CD4-positive, alpha-beta T cell treated with Interleukin-2 at 100 ng/mL for 4 hours (primary cell): Measurements from ENCODE around the gene HAPLN1.
"Not testable (repeated sequence)": the region's sequence is repeated elsewhere in the genome, so short reads cannot be mapped to it uniquely, and the experiment has no call there.

Experiments used
- DNase-seq: peaks from one replicate; pipeline ENCODE4 v3.0.0-alpha.2; 2020; ENCODE audit warnings: low spot score

The HAPLN1 gene

DNA sequence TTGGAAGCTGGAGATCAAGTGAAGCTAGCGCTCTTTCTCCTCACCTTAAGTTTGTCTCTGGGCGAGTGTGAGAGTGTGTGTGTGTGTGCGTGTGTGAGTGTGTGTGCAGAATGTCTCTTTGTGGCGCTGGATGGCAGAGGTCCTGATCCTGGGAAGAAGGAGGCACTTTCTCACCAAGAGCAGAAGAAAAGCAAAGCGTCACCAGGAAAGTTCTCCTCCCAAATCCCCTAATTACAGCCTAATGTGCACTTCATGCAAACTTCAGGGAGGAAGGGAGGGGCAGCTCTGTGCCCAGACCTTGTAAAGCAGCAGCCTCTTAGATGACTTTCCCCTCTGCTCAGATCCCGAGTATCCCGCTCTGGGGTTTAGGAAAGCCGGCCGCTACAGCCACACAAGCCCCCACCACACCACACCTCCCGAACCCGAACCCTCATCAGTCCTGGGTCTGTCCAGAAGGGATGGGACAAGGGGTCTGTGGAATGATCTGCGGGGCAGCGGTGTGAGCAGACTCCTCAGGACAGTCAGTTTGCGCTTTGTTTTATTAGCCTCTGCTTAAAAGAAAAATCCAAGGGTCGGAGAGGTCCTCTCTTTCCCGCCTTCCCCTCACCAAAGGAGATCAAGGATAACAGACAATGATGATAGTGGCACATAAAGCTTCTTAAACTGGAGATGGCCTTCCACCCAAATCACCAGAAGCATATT lies at the start of gene HAPLN1:
HAPLN1 (minus strand) TSS at position 20 of the 702 bp plus-strand sequence. CDS start 47,332 bp downstream, outside the sequence.
- DNase-seq = no peak

DNA sequence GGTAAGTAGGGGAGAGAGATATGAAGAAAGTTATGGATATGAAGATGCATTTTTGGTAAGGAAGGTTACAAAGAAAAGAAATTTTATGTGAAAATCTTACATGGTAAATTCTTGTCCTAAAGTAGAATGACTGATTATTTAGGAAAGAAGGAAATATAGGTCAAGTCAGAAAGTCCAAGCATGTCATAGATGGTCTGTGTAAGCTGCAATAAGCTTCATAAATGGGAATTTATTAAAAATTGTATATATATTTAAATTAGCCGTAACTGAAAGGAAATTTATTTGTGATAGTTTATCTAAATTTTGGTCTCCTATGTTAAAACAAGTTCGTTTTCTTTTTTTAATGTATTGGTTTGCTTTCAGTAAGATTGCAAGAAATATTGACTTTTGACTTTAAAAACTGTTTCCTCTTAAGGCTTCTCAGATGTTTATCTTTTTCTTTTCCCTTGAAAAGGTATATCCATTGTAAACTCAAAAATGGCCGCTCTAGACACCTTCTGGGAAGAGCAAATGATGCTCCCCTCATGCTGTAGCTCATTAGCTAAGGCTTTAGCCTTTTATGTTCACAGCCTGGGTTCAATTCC lies 46.8 kb upstream of the HAPLN1 start:
- DNase-seq = no peak

DNA sequence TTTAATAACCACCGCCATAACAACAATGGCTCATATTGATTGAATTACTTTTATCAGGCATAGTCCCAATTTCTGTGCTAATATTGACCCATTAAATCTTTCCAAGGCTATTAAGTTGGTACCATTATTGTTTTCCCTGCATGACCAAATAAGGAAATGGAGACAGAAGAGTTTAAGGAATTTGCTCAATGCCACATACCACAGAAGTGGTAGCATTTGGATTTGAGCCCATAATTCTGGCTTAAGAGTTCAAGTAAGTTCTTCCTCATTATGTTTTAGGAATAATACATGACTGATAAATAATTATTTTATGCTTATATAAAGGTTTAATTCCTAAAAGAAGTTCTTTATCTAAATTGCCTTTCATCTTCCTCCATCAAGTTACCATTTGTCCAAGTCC lies 43.4 kb upstream of the HAPLN1 start:
- no peak for DNase-seq

DNA sequence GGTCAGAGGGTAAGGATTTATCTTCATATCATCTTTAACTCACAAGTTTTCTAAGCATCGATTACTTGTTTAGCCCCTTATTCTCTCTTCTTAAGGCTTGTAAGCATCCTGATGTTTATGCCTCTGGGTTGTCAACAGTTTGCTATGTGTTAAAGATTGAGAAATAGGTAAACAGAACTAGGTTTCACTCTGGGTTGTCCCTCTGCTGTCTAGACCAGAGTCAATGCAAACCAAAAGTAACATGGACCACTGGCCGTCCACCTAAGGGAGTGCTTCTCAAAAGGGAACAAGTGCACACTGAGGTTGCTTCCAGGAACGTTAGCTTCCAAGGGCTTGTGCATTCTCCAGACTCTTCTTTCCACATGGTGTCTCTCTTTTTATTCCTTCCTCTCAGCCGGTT lies 39.9 kb upstream of the HAPLN1 start:
- DNase-seq = no peak

DNA sequence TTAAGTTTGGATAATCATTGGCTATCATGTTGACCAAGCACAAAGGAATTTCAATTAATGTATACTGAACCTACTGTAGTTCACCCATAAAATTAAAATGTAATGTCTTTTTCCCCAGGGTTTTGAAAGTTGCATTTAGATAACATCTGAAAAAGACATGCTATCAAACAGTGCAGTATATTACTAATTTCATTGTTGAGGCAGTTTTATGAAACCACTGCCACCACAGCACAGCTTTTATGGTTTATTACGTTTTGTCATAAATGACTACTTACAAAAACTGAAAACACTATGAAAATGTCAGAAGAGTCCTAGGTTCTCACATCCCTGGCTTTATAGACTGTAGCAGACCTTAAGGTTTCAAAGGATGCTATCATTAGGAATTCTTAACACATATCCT lies 32.0 kb upstream of the HAPLN1 start:
- DNase-seq = no peak

DNA sequence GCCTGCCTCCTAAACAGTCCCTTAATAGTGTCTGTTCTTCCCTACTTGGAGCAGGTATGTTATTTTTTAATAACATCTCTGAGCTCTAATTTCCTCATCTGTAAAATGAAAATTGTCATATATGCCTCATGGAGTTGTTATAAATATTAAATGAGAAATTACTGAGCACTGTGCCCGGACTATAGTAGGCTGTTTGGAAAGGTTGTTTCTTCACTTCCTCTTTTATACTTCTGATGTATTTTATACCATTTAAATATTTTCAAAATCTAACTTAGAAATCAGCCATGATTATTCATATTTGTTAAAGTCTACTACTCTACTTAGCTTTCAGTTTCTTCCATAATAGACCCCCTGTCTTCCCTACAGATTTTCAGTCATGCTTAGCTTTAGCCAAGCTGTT lies 30.5 kb upstream of the HAPLN1 start:
- no peak for DNase-seq

DNA sequence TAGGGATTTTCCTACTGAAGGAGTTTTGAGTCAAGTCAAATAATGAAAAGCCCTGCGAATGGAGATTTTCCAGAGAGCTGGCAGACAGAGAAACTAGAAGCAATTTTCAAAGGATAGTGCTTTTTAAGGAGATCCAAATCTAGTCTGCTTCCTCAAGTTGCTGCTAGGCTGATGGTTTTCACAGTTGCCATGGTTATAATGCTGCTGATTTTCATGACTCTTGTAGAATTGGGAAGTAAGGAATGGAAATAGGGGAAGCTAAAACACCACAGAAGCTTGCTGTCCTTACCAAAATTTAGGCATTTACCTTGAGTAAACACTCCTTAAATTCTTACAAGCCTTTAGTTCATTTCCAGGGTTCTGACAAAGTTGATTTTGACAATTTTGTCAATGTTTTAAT lies 30.1 kb upstream of the HAPLN1 start:
- DNase-seq = no peak

DNA sequence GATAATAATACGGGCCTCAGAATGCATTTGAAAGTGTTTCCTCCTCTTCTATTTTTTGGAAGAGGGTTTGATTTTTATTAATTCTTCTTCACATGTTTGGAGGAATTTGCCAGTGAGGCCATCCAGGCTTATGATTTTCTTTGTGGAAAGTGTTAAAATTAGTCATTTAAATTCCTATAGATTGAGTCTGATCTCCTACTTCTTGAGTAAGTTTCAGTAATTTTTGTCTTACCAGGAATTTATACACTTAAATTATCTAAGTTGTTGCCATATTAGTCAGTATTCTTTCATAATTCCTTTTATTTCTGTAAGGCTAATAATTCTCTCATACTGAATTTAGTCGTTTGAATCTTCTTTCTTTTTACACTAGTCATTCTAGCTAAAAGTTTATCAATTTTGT lies 25.2 kb upstream of the HAPLN1 start:
- no peak for DNase-seq

DNA sequence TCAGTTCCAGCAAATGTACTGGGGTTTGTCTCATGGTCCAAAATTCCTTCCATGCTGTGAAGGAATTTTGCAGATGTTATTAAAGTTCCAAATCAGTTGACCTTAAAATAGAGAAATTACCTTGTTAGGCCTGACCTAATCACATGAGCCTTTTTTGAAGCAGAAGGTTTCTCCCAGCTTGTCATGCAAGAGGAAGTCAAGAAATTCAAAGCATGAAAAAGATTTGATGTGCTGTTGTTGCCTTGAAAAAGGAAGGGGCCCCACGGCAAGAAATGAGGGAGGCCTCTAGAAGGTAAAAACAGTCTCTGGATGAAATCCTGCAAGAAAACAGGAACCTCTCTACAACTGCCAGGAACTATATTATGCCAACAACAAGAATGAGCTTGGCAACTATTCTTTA lies 24.2 kb upstream of the HAPLN1 start:
- no peak for DNase-seq

DNA sequence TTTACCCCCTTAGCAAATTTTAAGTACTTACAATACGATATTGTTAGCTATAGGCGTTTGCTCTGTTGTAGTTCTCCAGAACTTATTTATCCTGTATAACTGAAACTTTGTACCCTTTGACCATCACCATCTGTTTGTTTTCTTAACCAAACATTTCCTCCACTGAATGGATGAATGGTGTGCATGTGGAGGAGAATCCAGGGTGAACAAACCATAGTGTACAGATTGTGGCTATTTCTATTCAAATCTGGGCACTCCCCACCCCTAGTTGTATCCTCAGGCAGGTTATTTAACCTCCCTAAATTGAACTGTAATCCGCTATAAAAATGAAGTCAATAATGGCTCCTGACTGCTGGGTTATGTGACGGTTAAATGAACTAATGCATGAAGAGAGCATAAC lies 21.4 kb upstream of the HAPLN1 start:
- DNase-seq = no peak

DNA sequence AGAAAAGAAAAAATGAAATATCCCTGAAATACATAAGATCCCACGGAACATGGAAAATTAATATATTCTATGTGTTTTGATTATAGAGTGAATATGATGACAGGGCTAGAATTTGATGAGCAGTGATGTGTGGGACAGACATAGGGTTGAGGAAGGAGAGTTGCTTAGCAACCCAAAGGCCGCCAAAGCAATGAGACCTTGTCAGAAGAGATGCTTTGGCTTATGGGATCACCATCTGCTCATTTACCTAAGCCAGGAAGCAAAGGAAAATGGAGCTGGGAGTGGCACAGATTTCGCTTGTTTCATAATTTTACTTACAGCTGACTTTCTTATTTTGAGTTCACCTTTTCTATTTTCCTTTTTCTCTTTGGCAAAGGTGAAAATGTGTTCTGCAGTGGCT lies 20.9 kb upstream of the HAPLN1 start:
- no peak for DNase-seq

DNA sequence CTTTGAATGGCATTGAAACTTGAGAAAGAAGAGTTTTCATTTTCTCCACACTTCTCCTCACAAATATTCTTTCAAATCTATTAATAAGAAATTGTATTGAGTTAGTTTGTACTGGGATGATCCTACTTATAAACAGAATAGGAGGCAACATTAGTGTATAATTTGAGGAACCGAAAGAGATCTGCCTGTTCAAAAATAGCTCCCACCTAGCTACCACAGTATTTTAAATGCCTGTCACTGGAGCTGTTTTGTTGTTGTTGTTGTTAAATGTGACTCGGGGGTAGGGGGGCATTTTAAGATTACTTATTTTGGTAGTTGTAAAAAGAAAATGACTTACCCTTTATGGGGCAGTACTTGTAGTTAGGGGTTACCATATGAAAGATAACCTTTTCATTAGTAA lies 20.1 kb upstream of the HAPLN1 start:
- DNase-seq = no peak

DNA sequence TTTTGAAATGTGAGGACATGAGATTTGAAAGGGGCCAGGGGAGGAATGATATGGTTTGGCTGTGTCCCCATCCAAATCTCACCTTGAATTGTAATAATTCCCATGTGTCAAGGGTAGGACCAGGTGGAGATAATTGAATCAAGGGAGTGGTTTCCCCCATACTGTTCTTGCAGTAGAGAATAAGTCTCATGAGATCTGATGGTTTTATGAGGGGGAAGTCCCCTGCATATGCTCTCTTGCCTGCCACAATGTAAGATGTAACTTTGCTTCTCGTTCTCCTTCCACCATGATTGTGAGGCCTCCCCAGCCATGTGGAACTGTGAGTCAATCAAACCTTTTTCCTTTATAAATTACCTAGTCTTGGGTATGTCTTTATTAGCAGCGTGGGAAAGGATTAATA lies 15.5 kb upstream of the HAPLN1 start:
- DNase-seq = not testable (repeated sequence)

DNA sequence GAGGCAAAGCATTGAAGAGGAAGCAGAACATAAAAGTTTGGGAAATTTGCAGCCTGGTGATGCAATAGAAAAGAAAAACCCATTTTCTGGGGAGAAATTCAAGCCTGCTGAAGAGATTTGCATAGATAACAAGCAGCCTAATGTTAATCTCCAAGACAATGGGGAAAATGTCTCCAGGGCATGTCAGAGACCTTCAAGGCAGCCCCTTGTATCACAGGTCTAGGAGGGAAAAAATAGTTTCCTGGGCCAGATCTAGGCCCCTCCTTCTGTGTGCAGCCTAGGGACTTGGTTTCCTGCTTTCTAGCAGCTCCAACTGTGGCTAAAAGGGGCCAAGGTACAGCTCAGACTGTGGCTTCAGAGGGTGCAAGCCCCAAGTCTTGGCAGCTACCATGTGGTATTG lies 14.4 kb upstream of the HAPLN1 start:
- DNase-seq = not testable (repeated sequence)

DNA sequence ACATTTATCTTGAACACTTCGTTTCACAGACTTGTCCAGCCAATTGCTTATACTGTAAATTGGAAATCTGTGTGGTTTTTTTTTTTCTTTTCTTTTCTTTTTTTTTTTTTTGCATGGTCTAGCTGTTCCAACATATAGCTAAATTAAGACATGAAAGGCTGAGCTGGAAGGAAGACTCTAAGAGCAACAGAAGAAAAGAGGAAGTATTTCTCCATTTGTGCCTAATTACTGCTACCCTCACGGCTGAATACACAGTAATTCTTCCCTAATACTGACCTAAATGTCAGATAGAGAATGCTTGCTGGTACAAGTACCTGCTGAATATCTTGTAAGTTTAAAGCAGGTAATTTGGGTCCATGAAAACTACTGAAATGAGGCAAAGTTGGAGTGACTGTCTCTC lies 11.0 kb upstream of the HAPLN1 start:
- no peak for DNase-seq

DNA sequence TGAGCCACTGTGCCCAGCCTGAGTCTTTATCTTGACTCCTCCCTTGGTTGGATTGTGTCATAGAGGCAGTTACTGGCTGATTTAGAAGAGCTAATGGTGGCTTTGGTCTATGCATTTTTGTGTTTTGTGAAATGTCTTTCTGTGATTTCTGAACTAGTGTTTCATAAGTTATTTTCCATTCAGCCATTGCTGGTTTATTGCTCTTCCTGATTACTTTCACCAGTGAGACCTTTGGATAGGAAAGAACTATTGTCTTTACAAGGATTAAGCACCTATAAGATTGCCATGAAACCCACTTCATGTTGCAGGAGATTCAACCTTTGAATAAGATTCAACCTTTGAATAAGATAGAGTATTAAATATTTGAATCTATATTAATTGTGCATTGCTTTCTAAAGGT lies 8.7 kb upstream of the HAPLN1 start:
- no peak for DNase-seq

DNA sequence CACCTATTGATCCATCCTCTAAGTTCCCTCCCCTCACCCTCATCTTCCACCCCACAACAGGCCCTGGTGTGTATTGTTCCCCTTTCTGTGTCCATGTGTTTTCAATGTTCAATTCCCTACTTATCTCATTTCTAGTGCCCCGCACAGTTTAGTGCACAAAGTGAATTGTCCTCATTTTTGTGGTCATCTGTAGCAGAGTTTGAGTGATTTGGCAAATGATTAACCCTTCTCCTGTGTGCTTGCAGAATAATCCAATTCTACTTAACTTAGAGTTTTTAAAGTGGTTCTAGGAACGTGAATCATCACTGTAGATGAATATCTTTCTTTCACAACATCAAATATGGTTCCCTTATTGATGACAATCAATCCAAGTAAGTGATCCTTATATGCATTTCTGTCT lies 6.3 kb upstream of the HAPLN1 start:
- DNase-seq = no peak

DNA sequence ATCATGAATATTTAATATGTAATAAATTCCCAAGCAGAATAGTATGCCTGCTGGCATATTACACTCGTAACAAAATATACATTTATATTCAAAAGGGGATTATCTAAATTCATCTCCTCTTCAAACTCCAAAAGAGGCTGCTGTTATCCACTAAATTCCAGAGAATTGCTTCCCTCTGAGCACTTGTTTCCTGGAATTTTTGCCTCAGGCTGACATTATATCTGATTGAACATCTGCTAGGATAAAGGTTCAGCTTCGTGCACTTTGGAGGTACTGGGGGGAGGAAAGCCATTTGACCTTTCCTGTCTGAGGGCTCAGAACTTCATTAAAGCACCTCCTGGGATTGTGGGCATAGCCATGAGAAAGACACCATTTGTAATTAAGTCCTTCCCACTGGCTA lies 4.3 kb upstream of the HAPLN1 start:
- no peak for DNase-seq

DNA sequence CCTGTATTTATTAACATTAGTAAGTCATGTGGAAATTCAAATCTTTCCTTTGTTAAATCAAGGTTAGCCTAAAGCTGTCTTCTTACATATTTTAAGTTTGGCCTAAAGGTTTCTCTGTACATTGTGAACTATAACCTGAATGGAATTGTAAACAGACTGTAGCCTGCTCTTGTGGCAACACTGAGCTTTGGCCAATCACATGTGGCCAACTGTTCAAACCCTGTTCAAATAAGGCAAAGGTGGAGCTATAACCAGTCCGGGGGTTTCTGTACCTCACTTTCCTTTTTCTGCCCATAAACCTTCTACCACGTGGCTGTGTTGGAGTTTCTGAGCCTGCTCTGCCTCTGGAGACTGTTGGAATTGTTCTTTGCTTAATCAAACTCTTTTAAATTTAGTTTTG lies 3.3 kb upstream of the HAPLN1 start:
- DNase-seq = no peak

DNA sequence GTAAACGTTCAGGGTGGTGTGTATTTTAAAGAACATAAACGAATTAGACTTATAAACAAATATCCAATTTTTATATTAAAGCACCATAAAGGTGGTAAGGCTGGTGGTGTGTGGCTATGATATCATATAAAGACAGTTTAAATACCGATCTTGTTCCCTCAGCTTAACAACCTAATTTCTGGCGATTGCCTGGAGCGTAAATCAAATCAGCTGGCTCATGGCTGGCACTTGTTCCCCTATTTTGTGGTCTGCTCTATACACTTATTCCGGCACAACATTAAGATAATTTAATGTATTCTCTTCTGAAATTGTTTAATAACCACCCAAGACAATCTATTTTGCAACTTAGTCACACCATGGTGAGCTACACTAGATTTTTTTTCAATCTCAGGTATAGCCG lies 2.4 kb upstream of the HAPLN1 start:
- no peak for DNase-seq

DNA sequence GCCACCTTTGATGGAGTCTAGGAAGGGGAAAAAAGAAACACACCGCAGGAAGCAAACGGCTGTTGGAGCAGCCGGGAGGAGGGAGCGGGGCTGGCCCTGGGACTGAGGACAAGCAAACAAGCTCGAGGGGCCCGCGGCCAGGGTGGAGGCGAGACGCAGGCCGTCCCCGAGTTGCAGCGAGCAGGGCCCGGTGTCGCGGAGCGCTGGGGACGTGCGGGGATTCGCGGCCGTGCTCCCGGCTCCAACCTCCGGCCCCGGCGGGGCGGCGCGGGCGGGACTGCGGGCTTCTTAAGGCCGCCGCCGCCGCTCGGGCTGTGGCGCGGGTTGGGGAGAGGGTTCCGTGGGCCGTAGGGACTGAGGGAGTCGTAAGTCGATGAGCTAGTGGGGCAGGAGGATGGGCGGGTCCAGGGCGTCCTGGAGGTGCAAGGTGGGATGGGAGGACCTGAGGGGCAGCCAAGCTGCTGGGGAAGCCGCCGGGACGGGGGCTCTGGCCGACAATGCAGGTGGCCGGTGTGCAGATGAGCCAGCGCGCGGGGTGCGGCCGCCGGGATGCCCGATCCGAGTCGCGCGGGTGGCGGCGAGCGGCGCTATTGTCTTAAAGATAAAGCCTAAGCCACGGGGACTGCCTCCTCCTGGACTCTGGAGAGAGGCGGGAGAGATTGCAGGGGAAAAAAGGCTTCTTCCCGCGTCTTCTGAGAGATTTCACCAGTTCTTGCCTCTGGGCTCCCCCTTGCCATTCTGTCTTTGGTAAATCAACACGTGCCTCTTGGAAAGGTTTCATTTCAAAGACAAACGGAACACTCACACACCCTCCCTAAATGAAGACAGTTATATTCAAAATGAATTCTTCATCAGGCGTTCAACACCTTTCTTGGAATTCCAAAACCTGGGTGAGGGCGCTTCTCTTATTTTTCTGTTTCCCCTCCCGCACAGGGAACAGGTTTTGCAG lies 1.6 kb upstream of the HAPLN1 start:
- DNase-seq = no peak

DNA sequence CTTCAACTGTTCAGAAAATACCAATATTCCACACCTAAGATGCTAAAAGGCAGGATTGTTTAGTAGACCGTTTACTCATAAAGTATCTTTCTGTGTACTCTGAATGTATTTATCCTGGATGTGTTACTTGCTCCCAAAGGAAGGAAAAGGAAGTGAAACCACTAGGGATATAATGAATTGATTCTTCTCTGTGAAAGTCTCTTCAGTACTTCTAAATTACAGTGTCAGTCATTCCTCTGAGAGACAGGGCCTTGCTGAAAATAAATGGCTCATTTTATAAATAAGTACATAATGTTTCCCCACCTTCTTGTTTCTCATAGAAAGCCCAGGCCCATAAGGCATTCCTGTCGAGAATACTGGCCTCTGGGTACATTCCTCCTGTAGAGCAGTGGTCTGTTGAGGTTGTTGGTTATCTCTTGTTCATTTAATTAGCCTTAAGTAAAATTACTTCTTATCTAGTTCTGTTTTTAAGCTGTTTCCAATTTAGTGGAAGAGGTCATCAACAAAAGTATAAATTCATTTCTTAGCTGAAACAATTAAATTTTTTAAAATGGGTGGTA lies 1.6 kb downstream of the HAPLN1 start:
- DNase-seq = no peak
